Activated CD8-positive, alpha-beta memory T cell treated with anti-CD3 and anti-CD28 coated beads for 36 hours (primary cell): ENCODE measurements around the gene VAPA. TPM values are rescaled to one million over a fixed set of nuclear protein-coding genes. Genes with fewer than 3 reads are reported as not detected.

Source experiments
- CTCF ChIA-PET: fragments of 350-600 bp; sonication (Branson Sonifier 250); formaldehyde crosslinking; loops from one replicate; lab custom pipeline; 2021; ENCODE audit warnings: antibody characterized with exemption; lab: Charles Lee
- POLR2A ChIA-PET: fragments of 350-600 bp; sonication (Branson Sonifier 250); formaldehyde crosslinking; loops from one replicate; lab custom pipeline; 2021; ENCODE audit warnings: antibody characterized with exemption; lab: Charles Lee
- total RNA-seq, 2 experiments: library from RNA; stranded (reverse); gene quantifications; one replicate each; pipeline ENCODE4 v1.2.3, GENCODE V29; 2021

VAPA gene
- total RNA-seq, 2 experiments from 2014 or later, result 152 to 169 TPM

GRCh38 chr18:9926977-9927376, 13.2 kb downstream of the VAPA start:
- CTCF ChIA-PET, result no interaction called here
- POLR2A ChIA-PET, result interaction anchor here (1.2 kb wide), 1 partner anchor 13 kb away, joined by 3 read pairs; the partner anchor contains the start of gene VAPA

- POLR2A ChIA-PET, result interaction anchor here (1.2 kb wide), 1 partner anchor 14 kb away, joined by 3 read pairs; the partner anchor contains the start of gene VAPA
- CTCF ChIA-PET, result no interaction called here
These were observed 13.7 kb downstream of the VAPA start for GRCh38 chr18:9927392-9928063.

- ChIA-PET CTCF (no interaction called here), POLR2A (no interaction called here)
These were observed 14.9 kb downstream of the VAPA start for GRCh38 chr18:9928646-9929259.

- ChIA-PET POLR2A (no interaction called here), CTCF (no interaction called here)
These were observed 16.6 kb downstream of the VAPA start for GRCh38 chr18:9930299-9930884.

- ChIA-PET POLR2A (no interaction called here), CTCF (no interaction called here)
These were observed 17.3 kb downstream of the VAPA start for GRCh38 chr18:9931146-9931545.

GRCh38 chr18:9931678-9932077, 17.9 kb downstream of the VAPA start:
- ChIA-PET POLR2A (no interaction called here), CTCF (no interaction called here)

GRCh38 chr18:9933865-9934264, 20.0 kb downstream of the VAPA start:
- ChIA-PET CTCF (interaction anchor here (0.8 kb wide), 1 partner anchor 24 kb away, joined by 3 read pairs; no protein-coding TSS in a partner anchor), POLR2A (no interaction called here)

GRCh38 chr18:9934274-9934673, 20.5 kb downstream of the VAPA start:
- ChIA-PET CTCF (interaction anchor here (0.8 kb wide), 1 partner anchor 25 kb away, joined by 3 read pairs; no protein-coding TSS in a partner anchor), POLR2A (interaction anchor here (0.7 kb wide), 1 partner anchor 9 kb away, joined by 5 read pairs; no protein-coding TSS in a partner anchor)

GRCh38 chr18:9941103-9941502, 27.3 kb downstream of the VAPA start:
- POLR2A ChIA-PET, result no interaction called here
- CTCF ChIA-PET, result no interaction called here

- ChIA-PET CTCF (no interaction called here), POLR2A (no interaction called here)
These were observed 27.8 kb downstream of the VAPA start for GRCh38 chr18:9941660-9942059.

GRCh38 chr18:9943311-9943710, 29.5 kb downstream of the VAPA start:
- ChIA-PET POLR2A (interaction anchor here (0.6 kb wide), 1 partner anchor 9 kb away, joined by 5 read pairs; no protein-coding TSS in a partner anchor), CTCF (interaction anchor here (0.6 kb wide), 1 partner anchor 17 kb away, joined by 3 read pairs; no protein-coding TSS in a partner anchor)

- ChIA-PET CTCF (no interaction called here), POLR2A (no interaction called here)
These were observed 31.0 kb downstream of the VAPA start for GRCh38 chr18:9944805-9945204.

GRCh38 chr18:9946831-9947230, 33.0 kb downstream of the VAPA start:
- ChIA-PET CTCF (no interaction called here), POLR2A (no interaction called here)

- CTCF ChIA-PET, result no interaction called here
- POLR2A ChIA-PET, result no interaction called here
These were observed 33.4 kb downstream of the VAPA start for GRCh38 chr18:9947248-9947647.

- ChIA-PET POLR2A (no interaction called here), CTCF (no interaction called here)
These were observed 35.5 kb downstream of the VAPA start for GRCh38 chr18:9949315-9949714.

- CTCF ChIA-PET, result no interaction called here
- POLR2A ChIA-PET, result no interaction called here
These were observed 36.0 kb downstream of the VAPA start for GRCh38 chr18:9949861-9950260.

GRCh38 chr18:9950289-9951016, 36.6 kb downstream of the VAPA start:
- ChIA-PET CTCF (interaction anchor here (1.0 kb wide), 1 partner anchor 259 kb away, joined by 3 read pairs; no protein-coding TSS in a partner anchor), POLR2A (interaction anchor here (0.6 to 1.0 kb wide), 2 partner anchors 37 to 60 kb away, joined by 3 read pairs; partner anchors contain the start of gene VAPA)

- ChIA-PET POLR2A (interaction anchor here (0.6 to 1.0 kb wide), 2 partner anchors 38 to 59 kb away, joined by 3 read pairs; partner anchors contain the start of gene VAPA), CTCF (interaction anchor here (1.0 kb wide), 2 partner anchors 260 to 278 kb away, joined by 3 read pairs; no protein-coding TSS in a partner anchor)
These were observed 37.4 kb downstream of the VAPA start for GRCh38 chr18:9951022-9951859.
